Putamen (tissue), 1 donor: Measurements from ENCODE around the gene C13orf42.

Source experiments
- DNase-seq: peaks from one replicate; pipeline ENCODE4 v3.0.0-alpha.2; 2016; ENCODE audit warnings: low spot score

The C13orf42 gene

GRCh38 chr13:51033421-51034185 lies 77.5 kb downstream of the C13orf42 start:
- DNase-seq: no peak

GRCh38 chr13:51032831-51033230 lies 78.2 kb downstream of the C13orf42 start:
- DNase-seq: no peak
